K562 treated with DMSO at 1 percent for 48 hours (cell line): Measurements from ENCODE around the gene SPATA3. TPM values are rescaled to one million over a fixed set of nuclear protein-coding genes. Genes with fewer than 3 reads are reported as not detected.

Experiments used
- total RNA-seq: library from RNA; unstranded; fragments of 300-600 nt; gene quantifications from 2 replicates; pipeline ENCODE4 v1.2.3, GENCODE V29; 2022; ENCODE audit warnings: low replicate concordance; ENCODE audit errors: extremely low read depth

Gene SPATA3
- not detected in 2 replicates for total RNA-seq

DNA sequence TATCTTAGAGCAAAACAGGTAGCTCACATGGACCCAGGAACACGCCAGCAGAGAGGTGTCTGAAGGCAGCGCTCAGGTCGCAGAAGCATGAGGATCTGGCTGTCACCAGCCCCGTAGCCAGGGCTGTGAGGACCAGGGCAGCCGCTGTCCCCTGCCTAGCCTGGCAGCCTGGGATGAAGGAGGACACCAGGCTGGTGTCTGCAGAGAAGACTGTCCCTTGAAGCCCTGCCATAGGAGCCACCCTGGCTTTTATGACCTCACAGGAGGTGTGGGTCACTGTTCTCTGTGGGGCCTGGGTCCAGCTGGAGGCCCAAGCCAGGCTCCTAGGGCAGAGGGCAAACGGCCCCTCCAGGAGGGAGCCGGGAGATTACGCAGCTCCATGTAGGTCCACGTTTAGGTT, at the start of gene SPATA3:
TSS of gene SPATA3 (plus strand) at position 301 of the 400 bp plus-strand sequence. CDS start 113 bp downstream, outside the sequence.

DNA sequence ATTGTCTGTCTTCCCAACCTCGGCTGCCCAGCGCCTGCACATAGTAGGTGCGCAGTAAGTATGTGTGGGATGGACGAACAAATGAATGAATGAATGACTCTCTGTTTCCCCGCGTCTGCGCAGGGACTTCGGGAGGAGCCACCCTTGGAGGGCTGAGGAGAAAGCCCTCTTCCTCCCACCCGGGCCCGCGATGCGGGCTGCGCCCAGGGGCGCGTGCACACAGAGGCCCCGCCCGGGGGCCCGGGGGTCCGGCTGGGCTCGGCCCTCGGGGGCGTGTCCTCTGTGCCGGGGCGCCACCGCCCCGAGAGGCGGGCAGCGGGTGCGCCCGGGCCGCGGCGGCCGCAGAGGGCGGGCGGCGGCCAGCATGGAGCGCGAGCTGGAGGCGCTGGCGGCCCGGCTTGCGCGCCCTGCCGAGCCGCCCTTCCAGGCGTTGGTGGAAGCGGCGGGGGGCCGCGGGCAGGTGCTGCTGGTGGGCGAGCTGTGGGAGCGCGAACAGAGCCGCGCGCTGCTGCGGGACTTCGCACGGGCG, 41.3 kb downstream of the SPATA3 start, which contains the start of gene C2orf72:
TSS of gene C2orf72 (plus strand) at position 322 of the 529 bp plus-strand sequence. CDS start at position 365, 43 bp downstream.

DNA sequence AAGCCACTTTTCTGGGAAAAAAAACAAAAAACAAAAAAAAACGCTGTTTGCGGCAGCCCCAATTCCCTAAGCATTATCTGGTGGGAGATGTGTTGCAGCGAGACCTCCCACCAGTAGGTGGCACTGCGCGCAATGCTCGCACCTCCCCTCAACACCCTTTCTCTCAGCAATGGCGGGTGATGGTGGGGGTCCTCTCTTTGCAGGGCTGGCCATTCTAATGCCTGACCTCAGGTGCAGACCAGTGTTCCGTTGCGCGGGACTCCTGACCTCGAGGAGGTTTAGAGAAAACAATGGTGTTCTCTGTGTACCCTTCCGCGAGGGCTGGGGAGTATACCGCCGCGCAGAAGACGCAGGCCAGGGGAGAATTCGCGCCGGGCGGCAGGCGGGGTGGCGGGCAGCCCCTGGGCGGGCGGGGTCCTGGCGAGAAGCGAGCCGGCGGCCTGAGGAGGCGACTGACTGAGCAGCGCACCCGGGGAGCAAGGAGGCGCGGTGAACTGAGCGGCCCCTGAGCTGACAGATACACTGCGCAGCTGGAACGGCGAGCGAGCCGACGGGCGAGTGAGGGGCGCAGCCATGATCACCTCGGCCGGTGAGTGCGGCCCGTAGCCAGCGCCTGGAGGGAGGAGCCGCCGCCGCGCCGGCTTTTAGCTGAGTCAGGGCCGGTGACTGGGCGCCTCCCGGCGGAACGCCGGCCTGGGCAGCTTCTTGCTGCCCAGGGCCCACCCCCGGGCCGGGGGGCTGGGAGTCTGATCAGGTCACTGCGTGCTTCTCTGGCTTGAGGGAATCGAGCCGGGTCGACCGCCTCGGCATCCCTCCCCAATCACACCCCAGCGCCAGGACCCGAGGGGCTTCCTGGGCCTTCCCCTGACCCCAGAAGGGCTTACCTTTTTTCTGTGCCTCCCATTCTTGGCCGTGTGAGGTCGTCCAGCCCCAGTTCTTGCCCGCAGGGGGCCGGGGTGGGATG, 60.8 kb downstream of the SPATA3 start, which contains the start of gene PSMD1:
TSS of gene PSMD1 (plus strand) at position 415 of the 964 bp plus-strand sequence. CDS start at position 574, 159 bp downstream.

Other genes starting within 250 kb of the SPATA3 start
- not detected in 2 replicates for gene ITM2C, start 131.2 kb upstream of the SPATA3 start, total RNA-seq
- not detected in 2 replicates for gene GPR55, start 70.9 kb upstream of the SPATA3 start, total RNA-seq
- gene C2orf72, start 41.4 kb downstream of the SPATA3 start, total RNA-seq, result not detected in 2 replicates
- not detected in 2 replicates for gene PSMD1, start 60.7 kb downstream of the SPATA3 start, total RNA-seq
- gene HTR2B, start 128.9 kb downstream of the SPATA3 start, total RNA-seq, result not detected in 2 replicates
- gene ARMC9, start 202.5 kb downstream of the SPATA3 start, total RNA-seq, result not detected in 2 replicates